Sigmoid colon (tissue), 7 donors: ENCODE data around the gene MR1. TPM values are rescaled to one million over a fixed set of nuclear protein-coding genes. Genes with fewer than 3 reads are reported as not detected.

ENCODE experiments used
- DNase-seq: peaks from one replicate; pipeline ENCODE4 v3.0.0-alpha.2; 2019
- H3K27ac ChIP-seq, 4 donors: fragments of 200-600 bp; sonication (generic); one replicate each; pipeline ENCODE4 v1.5.1; 2016 to 2019; ENCODE audit warnings: mild to moderate bottlenecking in 1 of 4
- H3K27me3 ChIP-seq, 3 donors: fragments of 200-600 bp; sonication (generic); one replicate each; pipeline ENCODE4 v1.5.1; 2019; ENCODE audit warnings: mild to moderate bottlenecking in 1 of 3
- H3K36me3 ChIP-seq, 4 donors: fragments of 200-600 bp; sonication (generic); one replicate each; pipeline ENCODE4 v1.5.1; 2016 to 2019
- H3K4me1 ChIP-seq, 4 donors: fragments of 200-600 bp; sonication (generic); one replicate each; pipeline ENCODE4 v1.5.1; 2017 to 2019
- H3K4me3 ChIP-seq, 4 donors: fragments of 200-600 bp; sonication (generic); one replicate each; pipeline ENCODE4 v1.5.1; 2017 to 2019; ENCODE audit warnings: mild to moderate bottlenecking in 2 of 4, moderate library complexity in 1 of 4
- H3K9me3 ChIP-seq, 4 donors: fragments of 200-600 bp in 3 of 4; sonication (generic) in 3 of 4; one replicate each; pipeline versions ENCODE4 v1.5.1 to v1.6.1; 2013 to 2019
- EP300 ChIP-seq, 4 donors: sonication (generic); formaldehyde crosslinking; IDR thresholded peaks; one replicate each; pipeline ENCODE4 v1.6.1; 2017; ENCODE audit warnings: antibody characterized with exemption in 4 of 4
- POLR2A ChIP-seq, 2 donors: fragments of 450-650 bp; IDR thresholded peaks; one replicate each; pipeline ENCODE4 v1.6.1; 2016; ENCODE audit warnings: antibody characterized with exemption in 2 of 2, mild to moderate bottlenecking in 2 of 2, moderate library complexity in 2 of 2
- POLR2AphosphoS5 ChIP-seq, 4 donors: sonication (generic); formaldehyde crosslinking; IDR thresholded peaks; one replicate each; pipeline ENCODE4 v1.6.1; 2017; ENCODE audit warnings: antibody characterized with exemption in 4 of 4
- WGBS, 2 donors: extraction: QIAGEN DNeasy Blood & Tissue Kit; methylation state at CpG; one replicate each; pipeline ENCODE4 v1.1.7; 2013; 5-methylcytosine and 5-hydroxymethylcytosine counted together
- intact Hi-C: fragments of 100-400 bp; cut with DNase I; formaldehyde crosslinking; loops from one replicate; pipeline ENCODE4 v1.15.1; 2023
- polyA plus RNA-seq, 3 donors: library from polyadenylated mRNA; stranded (reverse); fragments of 200-250 nt; gene quantifications; one replicate each; pipeline ENCODE4 v1.2.3, GENCODE V29; 2013
- total RNA-seq, 4 donors: library from RNA; depleted of rRNA; stranded (reverse); fragments of >200 nt; gene quantifications; one replicate each; pipeline ENCODE4 v1.1.0, GENCODE V29; 2016
- TF ChIP-seq, protein P1 (sequence below), 4 experiments: fragments of 450-650 bp in 3 of 4; fragments of 200-600 bp in 1 of 4; IDR thresholded peaks; one replicate each; pipeline ENCODE4 v1.5.1; 2016 to 2019; ENCODE audit warnings: antibody characterized with exemption in 4 of 4, mild to moderate bottlenecking in 3 of 4, moderate library complexity in 2 of 4
- donor health status: healthy with polysubstance abuse.
- donor health status: Bipolar disorder and iron deficiency.
- donor health status: healthy.

MR1 gene
- total and polyA plus RNA-seq, 7 donors: 1.8 to 12.2 (median 10.3) TPM

DNA sequence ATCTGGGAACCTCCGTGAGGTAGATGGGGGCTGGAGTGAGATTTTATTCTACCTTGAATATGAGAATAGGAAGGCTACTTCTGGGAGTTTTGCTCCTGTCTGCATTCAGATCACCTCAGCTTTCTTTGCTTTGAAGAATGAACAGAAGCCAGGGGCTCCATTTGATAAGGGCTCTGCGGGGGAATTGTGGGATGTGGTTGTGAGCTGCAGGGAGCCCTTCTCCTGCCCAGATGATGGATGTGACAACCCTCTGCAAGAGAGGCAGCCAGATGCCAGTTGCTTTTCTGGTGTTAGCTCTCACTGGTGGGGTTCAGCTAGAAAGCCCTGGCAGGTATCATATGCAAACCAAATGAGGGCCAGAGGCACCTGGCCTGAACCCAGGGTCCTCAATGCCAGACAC, 76.2 kb downstream of the MR1 start:
- TF ChIP-seq POLR2AphosphoS5 (IDR thresholded peaks at IDR 0.05) (no peak), EP300 (IDR thresholded peaks at IDR 0.05) (no peak), POLR2A (IDR thresholded peaks at IDR 0.05) (no peak)
- TF ChIP-seq, protein P1, sequence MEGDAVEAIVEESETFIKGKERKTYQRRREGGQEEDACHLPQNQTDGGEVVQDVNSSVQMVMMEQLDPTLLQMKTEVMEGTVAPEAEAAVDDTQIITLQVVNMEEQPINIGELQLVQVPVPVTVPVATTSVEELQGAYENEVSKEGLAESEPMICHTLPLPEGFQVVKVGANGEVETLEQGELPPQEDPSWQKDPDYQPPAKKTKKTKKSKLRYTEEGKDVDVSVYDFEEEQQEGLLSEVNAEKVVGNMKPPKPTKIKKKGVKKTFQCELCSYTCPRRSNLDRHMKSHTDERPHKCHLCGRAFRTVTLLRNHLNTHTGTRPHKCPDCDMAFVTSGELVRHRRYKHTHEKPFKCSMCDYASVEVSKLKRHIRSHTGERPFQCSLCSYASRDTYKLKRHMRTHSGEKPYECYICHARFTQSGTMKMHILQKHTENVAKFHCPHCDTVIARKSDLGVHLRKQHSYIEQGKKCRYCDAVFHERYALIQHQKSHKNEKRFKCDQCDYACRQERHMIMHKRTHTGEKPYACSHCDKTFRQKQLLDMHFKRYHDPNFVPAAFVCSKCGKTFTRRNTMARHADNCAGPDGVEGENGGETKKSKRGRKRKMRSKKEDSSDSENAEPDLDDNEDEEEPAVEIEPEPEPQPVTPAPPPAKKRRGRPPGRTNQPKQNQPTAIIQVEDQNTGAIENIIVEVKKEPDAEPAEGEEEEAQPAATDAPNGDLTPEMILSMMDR (IDR thresholded peaks at IDR 0.05): no peak
- intact Hi-C loops: no loop called here
- DNase-seq: no peak
- no peak overlapping the region for H3K27ac ChIP-seq
- peaks cover 0 to 32% (median 25%) of the 10 kb centered on the region in 4 donors for H3K4me1 ChIP-seq
- 86 to 94% methylated on average over 2 of the region's 2 CpGs for WGBS, 2 donors
- H3K9me3 ChIP-seq: no peaks in the 10 kb centered on the region
- no peaks in the 10 kb centered on the region for H3K36me3 ChIP-seq
- H3K27me3 ChIP-seq: no peaks in the 10 kb centered on the region
- no peak overlapping the region for H3K4me3 ChIP-seq

Other genes with a start within 250 kb of the MR1 start
- 10 to 100 TPM in 2 of 4 donors, 1 to 10 TPM in 2; 6.3 to 14.8 (median 10.5) TPM for gene KIAA1614, start 121.1 kb upstream of the MR1 start, total RNA-seq
- gene KIAA1614, start 121.1 kb upstream of the MR1 start, polyA plus RNA-seq: 1 to 10 TPM; 1.2 to 2.0 (median 1.8) TPM
- 10 to 100 TPM in 3 of 4 donors, 1 to 10 TPM in 1; 9.9 to 15.5 (median 13.8) TPM for gene STX6, start 11.1 kb upstream of the MR1 start, total RNA-seq
- 1 to 10 TPM; 6.0 to 10.0 (median 8.6) TPM for gene STX6, start 11.1 kb upstream of the MR1 start, polyA plus RNA-seq
- 10 to 100 TPM in 1 of 4 donors, 1 to 10 TPM in 3; 7.7 to 11.5 (median 8.5) TPM for gene IER5, start 54.7 kb downstream of the MR1 start, total RNA-seq
- 10 to 100 TPM in 2 of 3 donors, 1 to 10 TPM in 1; 9.6 to 11.7 (median 10.9) TPM for gene IER5, start 54.7 kb downstream of the MR1 start, polyA plus RNA-seq